ENCODE measurements around the gene NUDT15. TPM values are rescaled to one million over a fixed set of nuclear protein-coding genes. Genes with fewer than 3 reads are reported as not detected.
"Not testable (repeated sequence)": the region's sequence is repeated elsewhere in the genome, so short reads cannot be mapped to it uniquely, and the experiment has no call there.

The NUDT15 gene
- total RNA-seq: 10 to 100 TPM; 22.0 to 24.5 TPM
- long read RNA-seq, transcript NUDT15-201 (3 exons, 2,098 nt): major isoform, 45 of 47 reads
- long read RNA-seq, partial matches to known transcripts: 1 of 47 reads
- long read RNA-seq, other reads (novel, unspliced or antisense): 1 of 47 reads

GRCh38 chr13:48037346-48038173, at the start of gene NUDT15:
NUDT15 (plus strand) TSS chr13:48037726; CDS start chr13:48037747, 21 bp downstream.
- ATAC-seq: peak; percentile 89
- intact Hi-C loops (cut with DNase I, micrococcal nuclease): no loop called here

GRCh38 chr13:47990427-47990826, 47.1 kb upstream of the NUDT15 start:
- no peak for DNase-seq
- ATAC-seq: peak; percentile 95
- intact Hi-C loops (cut with DNase I, micrococcal nuclease): no loop called here

More at GRCh38 chr13:48037346-48038173, at the start of gene NUDT15:
- peak; percentile 91 to 96 for DNase-seq

GRCh38 chr13:47990920-47991466, 46.5 kb upstream of the NUDT15 start:
- intact Hi-C loops (cut with DNase I, micrococcal nuclease): no loop called here
- peak; percentile 78 for ATAC-seq
- DNase-seq: no peak

DNA sequence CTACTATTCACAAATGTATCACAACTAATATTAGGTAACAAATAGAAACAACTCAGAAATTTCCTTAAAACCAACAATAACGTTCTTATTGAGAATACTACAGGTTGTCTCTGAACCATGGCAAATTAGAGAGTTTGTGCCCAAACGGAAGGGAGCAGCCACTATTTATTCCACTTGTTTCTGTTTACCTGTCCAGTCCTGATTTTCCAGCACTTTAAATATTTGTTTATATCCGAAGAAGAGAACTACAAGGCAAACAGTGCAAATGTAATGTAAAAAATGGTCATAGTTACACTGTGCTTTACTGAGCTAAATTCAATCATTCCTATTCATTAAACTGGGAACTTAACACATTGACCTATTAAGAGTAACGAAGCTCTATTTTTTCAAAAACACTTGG, 45.7 kb upstream of the NUDT15 start:
- no peak for ATAC-seq

GRCh38 chr13:47997384-47997783, 40.1 kb upstream of the NUDT15 start:
- ATAC-seq: no peak
- DNase-seq: no peak
- intact Hi-C loops (cut with DNase I, micrococcal nuclease): no loop called here

More for the DNA sequence above, 45.7 kb upstream of the NUDT15 start:
- intact Hi-C loops (cut with DNase I, micrococcal nuclease): no loop called here
- no peak for DNase-seq

- DNase-seq (no peak), ATAC-seq (no peak)
- intact Hi-C loops (cut with DNase I, micrococcal nuclease): no loop called here
Observed at GRCh38 chr13:47999973-48000372, 37.6 kb upstream of the NUDT15 start.

DNA sequence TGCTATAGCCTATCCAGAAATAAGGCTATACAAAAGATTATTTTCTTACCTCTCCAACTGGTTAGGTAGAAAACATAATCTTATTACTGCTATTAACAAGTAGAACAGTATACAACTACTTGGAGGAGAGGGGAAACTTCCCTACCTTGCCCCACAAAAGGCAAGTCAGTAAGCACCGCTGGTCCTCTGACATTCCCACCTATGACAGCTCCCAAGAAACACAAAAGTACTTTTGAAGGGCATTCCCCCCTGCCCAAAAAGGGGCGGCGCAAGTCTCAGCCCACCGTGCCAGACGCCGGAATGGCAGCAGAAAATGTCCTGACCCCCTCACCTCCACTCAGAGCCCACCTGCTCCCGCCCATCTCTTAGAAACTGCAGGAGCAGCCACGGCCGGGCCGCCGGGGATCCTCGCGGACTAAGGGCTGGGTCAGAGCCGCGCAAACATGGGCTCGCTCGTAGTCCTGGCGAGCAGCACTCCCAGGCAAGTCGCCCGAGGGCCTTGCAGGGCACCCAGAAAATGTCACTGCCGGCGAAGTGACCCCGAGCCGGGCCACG, 36.9 kb upstream of the NUDT15 start:
- ATAC-seq (peak; percentile 59), DNase-seq (no peak)
- intact Hi-C loops (cut with DNase I, micrococcal nuclease): no loop called here

DNA sequence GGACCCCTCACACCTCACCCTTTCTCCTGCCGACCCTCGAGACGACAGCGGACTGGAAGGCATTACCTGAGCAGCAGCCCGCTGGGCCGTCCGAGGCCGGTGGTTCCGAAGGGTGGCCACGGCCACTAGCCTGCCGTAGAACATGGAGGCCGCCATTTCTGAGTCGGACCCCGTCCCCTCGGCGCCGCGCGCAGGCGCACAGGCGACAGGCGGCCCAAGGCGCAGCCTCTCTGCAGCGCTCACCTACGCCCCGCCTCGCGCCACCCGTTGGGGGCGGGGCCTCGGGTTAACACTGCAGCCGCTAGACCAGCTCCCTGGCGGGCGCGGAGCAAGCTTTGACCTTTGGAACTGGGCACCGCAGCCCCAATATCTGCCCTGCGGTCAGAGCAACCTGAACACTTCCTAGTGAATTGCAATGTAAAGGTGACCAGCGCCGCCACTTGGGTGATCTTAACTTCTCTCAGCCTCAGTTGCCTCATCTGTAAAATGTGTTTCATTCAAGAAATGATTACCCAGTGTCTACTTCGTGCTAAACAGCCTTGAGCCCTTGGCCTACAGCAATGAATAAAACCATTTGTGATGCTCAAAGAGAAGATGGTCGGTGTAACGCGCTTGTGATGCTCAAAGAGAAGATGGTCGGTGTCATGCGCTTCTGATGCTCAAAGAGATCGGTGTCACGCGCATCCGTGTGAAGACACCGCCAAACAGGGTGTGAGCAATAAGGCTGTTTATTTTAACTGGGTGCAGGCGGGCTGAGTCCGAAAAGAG, 36.2 kb upstream of the NUDT15 start, which contains the start of gene SUCLA2:
SUCLA2 (minus strand) TSS at position 160 of the 768 bp plus-strand sequence; CDS start at position 156, 4 bp downstream.
- ATAC-seq: peak; percentile 99
- peak; percentile 91 to 93 for DNase-seq
- intact Hi-C loops (cut with DNase I, micrococcal nuclease): no loop called here

- DNase-seq: peak in 1 of 2 donors; percentile 13
- intact Hi-C loops (cut with DNase I, micrococcal nuclease); ATAC-seq: not testable (repeated sequence)
Observed at GRCh38 chr13:48001999-48002398, 35.5 kb upstream of the NUDT15 start.

- ATAC-seq: no peak
Observed at GRCh38 chr13:48004201-48004600, 33.3 kb upstream of the NUDT15 start.

DNA sequence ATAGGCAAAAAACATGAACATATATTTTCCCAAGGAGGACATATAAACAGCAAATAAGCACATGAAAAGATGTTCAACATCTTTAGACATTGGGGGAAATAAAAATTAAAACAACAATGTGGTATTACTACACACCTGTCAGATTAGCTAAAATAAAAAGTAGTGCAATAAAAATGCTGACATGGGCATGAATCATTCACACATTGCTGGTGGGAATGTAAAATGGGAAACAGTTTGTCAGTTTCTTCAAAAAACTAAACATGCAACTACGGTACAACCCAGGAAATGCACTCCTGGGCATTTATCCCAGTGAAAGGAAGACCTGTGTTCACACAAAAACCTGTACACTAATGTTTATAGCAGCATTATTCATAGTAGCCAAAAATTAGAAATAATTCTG, 31.1 kb upstream of the NUDT15 start:
- intact Hi-C loops (cut with DNase I, micrococcal nuclease): no loop called here
- DNase-seq: no peak
- ATAC-seq: no peak

More at GRCh38 chr13:48004201-48004600, 33.3 kb upstream of the NUDT15 start:
- no peak for DNase-seq
- intact Hi-C loops (cut with DNase I, micrococcal nuclease): no loop called here

- DNase-seq: peak in 1 of 2 donors; percentile 13
- peak; percentile 86 for ATAC-seq
- intact Hi-C loops (cut with DNase I, micrococcal nuclease): no loop called here
Observed at GRCh38 chr13:48009284-48009683, 28.2 kb upstream of the NUDT15 start.

DNA sequence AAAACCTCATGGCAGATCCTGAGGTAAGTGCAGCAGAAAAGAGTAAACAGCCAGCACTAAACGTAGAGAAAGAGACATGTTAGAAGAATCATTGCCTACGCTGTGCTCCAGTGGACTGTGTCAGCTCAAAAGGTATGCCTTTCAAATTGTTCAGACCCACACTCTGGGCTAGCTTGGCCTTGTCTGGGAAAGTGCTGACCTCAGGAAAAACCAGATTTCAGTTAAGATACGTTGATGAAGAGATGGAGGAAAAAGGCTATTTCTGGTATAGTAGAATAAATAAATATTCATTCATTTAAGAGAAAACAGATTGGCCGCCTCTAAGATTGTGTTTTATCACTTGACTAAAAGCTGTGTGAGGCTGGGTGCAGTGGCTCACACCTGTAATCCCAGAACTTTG, 26.8 kb upstream of the NUDT15 start:
- intact Hi-C loops (cut with DNase I, micrococcal nuclease): no loop called here
- ATAC-seq (no peak), DNase-seq (no peak)

DNA sequence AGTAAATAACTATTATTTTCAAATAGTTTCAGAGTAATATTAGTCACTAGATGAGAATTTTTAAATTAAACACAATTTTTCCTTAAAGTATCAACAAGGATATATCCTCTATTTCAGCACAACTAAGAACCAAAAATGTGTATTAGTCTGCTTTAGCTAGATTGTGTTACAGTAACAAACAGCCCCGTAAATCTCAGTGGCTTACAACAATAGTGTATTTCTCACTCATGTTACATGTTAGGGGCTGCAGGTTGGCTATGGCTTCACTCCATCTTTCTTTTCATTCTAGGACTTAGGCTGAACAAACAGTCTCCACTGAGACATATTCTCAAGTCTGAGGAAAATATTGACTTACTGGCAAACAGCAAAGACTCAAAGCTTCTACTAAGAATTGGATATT, 24.9 kb upstream of the NUDT15 start:
- no peak for ATAC-seq

DNA sequence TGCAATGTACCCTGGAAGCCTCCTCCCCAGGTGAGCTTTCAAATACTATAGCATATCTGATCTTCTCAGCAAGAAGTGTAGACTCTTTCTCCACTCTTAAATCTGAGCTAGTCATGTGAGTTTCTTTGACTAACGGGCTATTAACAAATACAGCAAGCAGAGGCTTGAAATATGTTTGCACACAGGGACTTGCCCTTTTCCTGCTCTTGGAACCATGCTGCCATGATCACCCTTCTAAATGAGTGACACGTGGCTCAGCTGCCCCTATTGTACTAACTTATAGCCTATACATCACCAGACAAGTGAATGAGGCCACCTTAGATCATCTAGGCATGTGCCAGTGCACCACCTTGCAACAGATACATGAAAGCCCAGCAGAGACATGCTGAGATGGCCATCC, 23.2 kb upstream of the NUDT15 start:
- DNase-seq (no peak), ATAC-seq (no peak)
- intact Hi-C loops (cut with DNase I, micrococcal nuclease): no loop called here

More for the DNA sequence above, 24.9 kb upstream of the NUDT15 start:
- DNase-seq: no peak
- intact Hi-C loops (cut with DNase I, micrococcal nuclease): no loop called here

- ATAC-seq (peak; percentile 93), DNase-seq (no peak)
- intact Hi-C loops (cut with DNase I, micrococcal nuclease): no loop called here
Observed at GRCh38 chr13:48018637-48019036, 18.9 kb upstream of the NUDT15 start.

GRCh38 chr13:48019796-48020195, 17.7 kb upstream of the NUDT15 start:
- intact Hi-C loops (cut with DNase I, micrococcal nuclease): no loop called here
- DNase-seq (no peak), ATAC-seq (no peak)

GRCh38 chr13:48028066-48028465, 9.5 kb upstream of the NUDT15 start:
- no peak for DNase-seq
- intact Hi-C loops (cut with DNase I, micrococcal nuclease): no loop called here
- no peak for ATAC-seq

DNA sequence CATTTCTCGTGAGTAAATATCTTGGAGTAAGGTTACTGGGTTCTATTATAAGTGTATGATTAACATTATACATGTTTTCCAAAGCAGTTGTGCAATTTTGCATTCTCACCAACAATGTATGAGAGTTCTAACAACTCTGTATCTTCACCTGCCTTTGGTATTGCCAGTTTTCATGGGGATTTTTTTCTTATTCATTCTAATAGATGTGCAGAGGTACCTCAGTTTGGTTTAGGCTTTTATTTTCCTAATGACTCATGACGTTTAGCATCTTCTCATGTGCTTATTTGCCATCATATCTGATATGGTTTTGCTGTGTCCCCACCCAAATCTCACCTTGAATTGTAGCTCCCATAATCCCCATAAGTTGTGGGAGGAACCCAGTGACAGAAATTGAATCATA, 7.7 kb upstream of the NUDT15 start:
- DNase-seq (no peak), ATAC-seq (no peak)
- intact Hi-C loops (cut with DNase I, micrococcal nuclease): no loop called here

Data from left colon (tissue), 2 donors.